Endothelial cell of umbilical vein (primary cell): ENCODE results near the gene ATP5ME.

Experiments used
- MYC ChIP-seq: IDR thresholded peaks from one replicate; pipeline ENCODE4 v1.6.1; 2011; ENCODE audit warnings: mild to moderate bottlenecking, low read depth, low read length
- POLR2A ChIP-seq: IDR thresholded peaks from 2 replicates; pipeline ENCODE4 v1.6.1; 2012; ENCODE audit warnings: low read depth, mild to moderate bottlenecking, control low read depth, low read length
- TF ChIP-seq, protein P1 (sequence below), 2 donors: IDR thresholded peaks; 1 replicate in 1 of 2; 2 replicates in 1 of 2; pipeline ENCODE4 v1.5.1; 2011; ENCODE audit warnings: low read length in 2 of 2, mild to moderate bottlenecking in 2 of 2, moderate library complexity in 2 of 2, control low read depth in 1 of 2, inconsistent platforms in 1 of 2, low read depth in 1 of 2; ENCODE audit not compliant: insufficient read depth in 1 of 2; ENCODE audit errors: extremely low read depth in 1 of 2

DNA sequence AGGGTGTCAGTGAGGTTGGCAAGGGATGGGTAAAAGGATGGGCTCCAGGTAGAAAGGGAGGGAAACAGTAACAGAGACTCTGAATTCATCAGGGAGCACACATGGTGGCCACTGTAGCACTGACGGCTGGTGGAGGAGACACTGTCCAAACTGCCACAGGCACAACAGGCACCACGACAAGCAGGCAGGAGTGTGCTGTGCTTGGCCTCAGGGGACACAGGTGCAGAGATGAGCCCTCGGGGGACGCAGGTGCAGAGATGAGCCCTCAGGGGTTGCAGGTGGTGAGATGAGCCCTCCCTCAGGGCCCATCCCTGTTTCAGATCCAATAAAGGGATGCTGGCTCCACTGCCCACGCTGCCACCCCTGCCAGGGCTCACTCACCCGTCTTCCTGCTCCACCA lies 41.1 kb downstream of the ATP5ME start:
- no peak for TF ChIP-seq POLR2A
- TF ChIP-seq, protein P1, sequence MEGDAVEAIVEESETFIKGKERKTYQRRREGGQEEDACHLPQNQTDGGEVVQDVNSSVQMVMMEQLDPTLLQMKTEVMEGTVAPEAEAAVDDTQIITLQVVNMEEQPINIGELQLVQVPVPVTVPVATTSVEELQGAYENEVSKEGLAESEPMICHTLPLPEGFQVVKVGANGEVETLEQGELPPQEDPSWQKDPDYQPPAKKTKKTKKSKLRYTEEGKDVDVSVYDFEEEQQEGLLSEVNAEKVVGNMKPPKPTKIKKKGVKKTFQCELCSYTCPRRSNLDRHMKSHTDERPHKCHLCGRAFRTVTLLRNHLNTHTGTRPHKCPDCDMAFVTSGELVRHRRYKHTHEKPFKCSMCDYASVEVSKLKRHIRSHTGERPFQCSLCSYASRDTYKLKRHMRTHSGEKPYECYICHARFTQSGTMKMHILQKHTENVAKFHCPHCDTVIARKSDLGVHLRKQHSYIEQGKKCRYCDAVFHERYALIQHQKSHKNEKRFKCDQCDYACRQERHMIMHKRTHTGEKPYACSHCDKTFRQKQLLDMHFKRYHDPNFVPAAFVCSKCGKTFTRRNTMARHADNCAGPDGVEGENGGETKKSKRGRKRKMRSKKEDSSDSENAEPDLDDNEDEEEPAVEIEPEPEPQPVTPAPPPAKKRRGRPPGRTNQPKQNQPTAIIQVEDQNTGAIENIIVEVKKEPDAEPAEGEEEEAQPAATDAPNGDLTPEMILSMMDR (IDR thresholded peaks at IDR 0.05; ENCODE audit: extremely low read depth in 1 of 2, insufficient read depth in 1 of 2, low read depth in 1 of 2, low read length in 2 of 2): no peak
- TF ChIP-seq MYC: no peak
